GM12878 (cell line): ENCODE data around the gene SEMA5A. TPM values are rescaled to one million over a fixed set of nuclear protein-coding genes. Genes with fewer than 3 reads are reported as not detected.

Source experiments
- ATAC-seq: fragments of 200-7000 bp; cut with Tn5 transposase; 3 replicates; pipeline ENCODE4 v1.9.1; 2020; ENCODE audit warnings: mild to moderate bottlenecking, moderate library complexity
- BruUV-seq: library from RNA; stranded (reverse); fragments of 400-500 nt; replicated peaks from 2 replicates; lab custom pipeline; 2021; lab: Mats Ljungman, UMichigan
- CTCF ChIA-PET: fragments of 300-600 bp; sonication (Branson Sonifier 250); formaldehyde crosslinking; extraction: SDS; loops from one replicate; lab custom pipeline; 2021; ENCODE audit warnings: inconsistent platforms; lab: Yijun Ruan, JAX
- POLR2A ChIA-PET: fragments of 350-600 bp; formaldehyde crosslinking; extraction: SDS; loops from one replicate; lab custom pipeline; 2021; ENCODE audit warnings: inconsistent platforms; lab: Charles Lee
- RAD21 ChIA-PET: fragments of 300-600 bp; sonication (Branson Sonifier 250); formaldehyde crosslinking; loops from one replicate; lab custom pipeline; 2023; ENCODE audit warnings: antibody characterized with exemption; ENCODE audit not compliant: unreplicated experiment; lab: Charles Lee
- SMC1A ChIA-PET: fragments of 300-600 bp; sonication (Branson Sonifier 250); formaldehyde crosslinking; loops from one replicate; lab custom pipeline; 2023; ENCODE audit not compliant: unreplicated experiment, uncharacterized antibody; lab: Charles Lee
- DNase-seq: peaks from one replicate; pipeline ENCODE4 v3.0.0-alpha.2; 2011; ENCODE audit warnings: low read depth, low spot score
- FAIRE-seq: peaks from 3 replicates; lab custom pipeline; 2011; peaks lifted over from hg19 to GRCh38; lab: Jason Lieb, UNC
- H2AFZ ChIP-seq: 2 replicates; pipeline ENCODE4 v1.6.0; 2011; ENCODE audit warnings: low read depth, low read length, control low read depth; ENCODE audit not compliant: control insufficient read depth
- H3K27ac ChIP-seq: 2 replicates; pipeline ENCODE4 v1.5.1; 2011; ENCODE audit warnings: control low read depth; ENCODE audit not compliant: control insufficient read depth, insufficient read depth
- H3K27me3 ChIP-seq, 2 experiments: replicated peaks in 1 of 2; 2 replicates each; pipeline versions ENCODE4 v1.6.0 to v1.6.1; 2011; ENCODE audit warnings: low read length in 1 of 2; ENCODE audit not compliant: control insufficient read depth in 2 of 2, insufficient read depth in 2 of 2
- H3K36me3 ChIP-seq, 2 experiments: 2 replicates each; pipeline ENCODE4 v1.5.1; 2011; ENCODE audit warnings: low read length in 1 of 2; ENCODE audit not compliant: control insufficient read depth in 2 of 2, insufficient read depth in 2 of 2
- H3K4me1 ChIP-seq: 2 replicates; pipeline ENCODE4 v1.6.1; 2011; ENCODE audit warnings: mild to moderate bottlenecking, low read length, moderate library complexity, mixed read lengths; ENCODE audit not compliant: control insufficient read depth, insufficient read depth
- H3K4me2 ChIP-seq: 2 replicates; pipeline ENCODE4 v1.6.0; 2011; ENCODE audit warnings: control low read depth; ENCODE audit not compliant: control insufficient read depth, insufficient read depth
- H3K4me3 ChIP-seq: fragments of 200-600 bp; sonication (generic); 2 replicates; pipeline ENCODE4 v1.5.1; 2016
- H3K79me2 ChIP-seq: 2 replicates; pipeline ENCODE4 v1.6.0; 2011; ENCODE audit warnings: low read length; ENCODE audit not compliant: control insufficient read depth, insufficient read depth
- H3K9ac ChIP-seq: 2 replicates; pipeline ENCODE4 v1.8.0; 2011; ENCODE audit warnings: low read length, control low read depth, mixed read lengths; ENCODE audit not compliant: control insufficient read depth, insufficient read depth
- H3K9me3 ChIP-seq: replicated peaks from 3 replicates; pipeline ENCODE4 v1.5.1; 2011; ENCODE audit warnings: mild to moderate bottlenecking, low read length; ENCODE audit not compliant: control insufficient read depth, insufficient read depth
- H4K20me1 ChIP-seq: 2 replicates; pipeline ENCODE4 v1.6.0; 2011; ENCODE audit not compliant: control insufficient read depth, insufficient read depth
- CBX5 ChIP-seq: sonication (generic); IDR thresholded peaks from 2 replicates; pipeline ENCODE4 v1.6.1; 2016; ENCODE audit warnings: low read depth, moderate library complexity, mild to moderate bottlenecking, inconsistent platforms
- CHD1 ChIP-seq: IDR thresholded peaks from 2 replicates; pipeline ENCODE4 v1.6.1; 2012; ENCODE audit warnings: low read depth, low read length, improper control_type of control experiment
- CREB1 ChIP-seq: IDR thresholded peaks from 2 replicates; pipeline ENCODE4 v1.6.1; 2012; ENCODE audit warnings: low read depth, mild to moderate bottlenecking, inconsistent platforms
- GABPA ChIP-seq: IDR thresholded peaks from 2 replicates; pipeline ENCODE4 v1.6.1; 2014; ENCODE audit warnings: antibody characterized with exemption, low read depth, mild to moderate bottlenecking, inconsistent platforms
- IRF4 ChIP-seq: IDR thresholded peaks from 2 replicates; pipeline ENCODE4 v1.6.1; 2011; ENCODE audit warnings: low read depth, low read length
- KAT2A ChIP-seq: conservative IDR thresholded peaks from 2 replicates; pipeline ENCODE4 v1.6.1; 2011; ENCODE audit warnings: low read depth, low read length; ENCODE audit not compliant: control insufficient read depth
- PKNOX1 ChIP-seq: fragments of 450-650 bp; IDR thresholded peaks from 2 replicates; pipeline ENCODE4 v1.6.1; 2016; ENCODE audit warnings: mild to moderate bottlenecking
- POLR2A ChIP-seq: IDR thresholded peaks from 2 replicates; pipeline ENCODE4 v1.6.1; 2011; ENCODE audit warnings: low read depth, mild to moderate bottlenecking, low read length
- POU2F2 ChIP-seq: IDR thresholded peaks from 3 replicates; pipeline ENCODE4 v1.6.1; 2011; ENCODE audit warnings: low read depth, mild to moderate bottlenecking, low read length, borderline replicate concordance
- SKIL ChIP-seq: fragments of 450-650 bp; IDR thresholded peaks from 2 replicates; pipeline ENCODE4 v1.6.1; 2017; ENCODE audit warnings: mild to moderate bottlenecking, low read depth, inconsistent platforms; ENCODE audit not compliant: poor library complexity, severe bottlenecking
- SREBF2 ChIP-seq: IDR thresholded peaks from 2 replicates; pipeline ENCODE4 v1.6.1; 2012; ENCODE audit warnings: mild to moderate bottlenecking, low read length
- TCF7 ChIP-seq: IDR thresholded peaks from 2 replicates; pipeline ENCODE4 v1.6.1; 2014; ENCODE audit warnings: antibody characterized with exemption, borderline replicate concordance
- ZZZ3 ChIP-seq: IDR thresholded peaks from 2 replicates; pipeline ENCODE4 v1.6.1; 2011; ENCODE audit warnings: low read depth; ENCODE audit not compliant: control insufficient read depth, insufficient read length
- WGBS: methylation state at CpG from one replicate; pipeline ENCODE4 v1.1.6; 2016; ENCODE audit warnings: low lambda C conversion rate; ENCODE audit not compliant: insufficient replicate concordance, insufficient coverage; ENCODE audit errors: missing lambda C conversion rate; 5-methylcytosine and 5-hydroxymethylcytosine counted together
- in situ Hi-C: fragments of 300-500 bp; cut with MboI; formaldehyde crosslinking; loops from 9 replicates; pipeline ENCODE4 v1.14.3; 2018; ENCODE audit warnings: mixed read lengths
- intact Hi-C: fragments of 100-400 bp; cut with micrococcal nuclease; formaldehyde crosslinking; loops from one replicate; pipeline ENCODE4 v1.14.2; 2022; ENCODE audit not compliant: unreplicated experiment
- polyA plus RNA-seq, 11 experiments: library from polyadenylated mRNA; depleted of rRNA in 4 of 11; unstranded in 6 of 11; stranded (reverse) in 5 of 11; fragments of >200 nt; fragmentation: Nextera tagmentation in 4 of 11; fragmentation: Illumina TruSeq in 1 of 11; extraction: Ambion mirVana in 4 of 11; extraction: Trizol in 1 of 11; gene quantifications; 1 replicate in 1 of 11; 2 replicates in 10 of 11; pipeline versions ENCODE4 v1.2.1 to v1.2.3, GENCODE V29; 2011 to 2016; ENCODE audit warnings: inconsistent platforms in 2 of 11, missing spikeins in 2 of 11, low read depth in 1 of 11
- total RNA-seq, 4 experiments: library from RNA; depleted of rRNA in 3 of 4; stranded (reverse); fragments of >200 nt in 3 of 4; fragmentation: Illumina TruSeq in 1 of 4; extraction: Trizol in 1 of 4; gene quantifications; 2 replicates each; pipeline versions ENCODE4 v1.2.1 to v1.2.3, GENCODE V29; 2013 to 2021

SEMA5A gene
- total and polyA plus RNA-seq, 10 of the 15 experiments (the other 5 are each of a cell fraction or from before 2014, with no cell fraction given): 0.03 to 2.4 (median 0.09) TPM; not detected in 1

GRCh38 chr5:9112520-9113291 is 433.2 kb downstream of the SEMA5A start (continued):
- no peak for TF ChIP-seq POLR2A
- no peak for TF ChIP-seq ZZZ3
- TF ChIP-seq CBX5: no peak

GRCh38 chr5:9108162-9108561 is 437.7 kb downstream of the SEMA5A start:
- CTCF ChIA-PET: no interaction called here
- SMC1A ChIA-PET: no interaction called here
- no peak for FAIRE-seq

More at GRCh38 chr5:9108162-9108561, 437.7 kb downstream of the SEMA5A start:
- in situ Hi-C loops: no loop called here
- Histone ChIP-seq H3K4me2 (no peak overlapping the region), H3K9ac (no peak overlapping the region), H3K4me3 (no peak overlapping the region), H3K27me3 (no peaks in the 10 kb centered on the region), H2AFZ (no peak overlapping the region), H4K20me1 (no peaks in the 10 kb centered on the region; the same call in 1 of the 2 replicates)
- no peak for DNase-seq
- no peak for TF ChIP-seq SREBF2
- TF ChIP-seq CHD1: no peak
- TF ChIP-seq GABPA: no peak
- no peak for TF ChIP-seq KAT2A
- TF ChIP-seq PKNOX1: no peak
- TF ChIP-seq CREB1: no peak
- no peak for TF ChIP-seq POU2F2
- TF ChIP-seq IRF4: no peak
- TF ChIP-seq SKIL: no peak
- TF ChIP-seq TCF7: no peak
- TF ChIP-seq, all 136 proteins: peak for 0
- Histone ChIP-seq H3K27ac (no peak overlapping the region), H3K79me2 (no peaks in the 10 kb centered on the region), H3K9me3 (no peaks in the 10 kb centered on the region), H3K4me1 (no peaks in the 10 kb centered on the region), H3K36me3 (no peaks in the 10 kb centered on the region)
- intact Hi-C loops: no loop called here
- no TSS peak for BruUV-seq
- no peak for ATAC-seq
- WGBS: 47% methylated on average over 6 of the region's 6 CpGs
- RAD21 ChIA-PET: no interaction called here
- POLR2A ChIA-PET: interaction anchor here (0.8 kb wide), 1 partner anchor 81 kb away, joined by 4 read pairs; no protein-coding TSS in a partner anchor
